ENCODE results near the gene SYNPR.

The SYNPR gene

GRCh38 chr3:63562323-63562722 is 284.2 kb downstream of the SYNPR start:
- FAIRE-seq = no peak

DNA sequence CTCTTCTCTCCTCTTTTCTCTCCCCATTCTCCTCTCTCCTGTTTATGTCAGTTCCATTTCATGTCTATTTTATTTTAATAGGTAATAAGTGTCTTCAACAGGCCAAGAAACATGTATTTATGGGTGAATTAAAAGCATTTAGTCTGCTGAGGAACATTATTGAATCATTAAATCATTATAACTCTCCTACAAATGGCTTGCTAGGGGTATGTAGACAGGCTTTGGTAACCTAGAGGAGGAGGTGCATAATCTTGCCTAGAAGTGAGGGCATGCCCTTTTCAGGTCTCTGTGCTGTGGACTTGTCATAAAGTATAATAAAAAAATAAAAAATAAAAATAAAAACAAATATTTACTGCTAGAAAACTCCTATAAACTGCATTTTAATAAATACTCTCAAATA is 285.5 kb downstream of the SYNPR start:
- FAIRE-seq = no peak

- no peak for FAIRE-seq
These were observed 287.1 kb downstream of the SYNPR start for GRCh38 chr3:63565220-63565619.

DNA sequence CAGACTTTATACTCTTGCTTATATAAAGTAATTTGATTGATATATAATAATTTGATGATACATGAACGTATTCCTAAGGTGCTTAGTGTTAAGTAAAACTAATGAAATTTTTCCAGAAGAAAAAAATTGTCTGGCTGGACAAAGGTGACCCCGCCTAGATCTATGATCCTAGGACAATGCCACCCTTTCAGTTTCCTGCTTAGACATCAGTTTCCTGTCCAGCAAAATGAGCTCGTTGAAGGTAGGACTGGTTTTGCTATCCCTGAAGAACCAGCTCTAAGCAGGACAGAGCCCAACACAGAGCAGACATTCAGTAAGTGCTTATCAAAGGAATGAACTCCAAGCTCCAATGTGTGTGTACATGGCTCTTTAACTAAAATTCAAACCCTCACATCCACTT is 293.6 kb downstream of the SYNPR start:
- FAIRE-seq = no peak

- no peak for FAIRE-seq
These were observed 298.7 kb downstream of the SYNPR start for GRCh38 chr3:63576846-63577245.

- FAIRE-seq = no peak
These were observed 300.8 kb downstream of the SYNPR start for GRCh38 chr3:63578858-63579257.

- FAIRE-seq = no peak
These were observed 302.0 kb downstream of the SYNPR start for GRCh38 chr3:63580151-63580550.

GRCh38 chr3:63582943-63583500 is 304.9 kb downstream of the SYNPR start:
- FAIRE-seq = no peak

GRCh38 chr3:63584681-63585080 is 306.6 kb downstream of the SYNPR start:
- FAIRE-seq = no peak

DNA sequence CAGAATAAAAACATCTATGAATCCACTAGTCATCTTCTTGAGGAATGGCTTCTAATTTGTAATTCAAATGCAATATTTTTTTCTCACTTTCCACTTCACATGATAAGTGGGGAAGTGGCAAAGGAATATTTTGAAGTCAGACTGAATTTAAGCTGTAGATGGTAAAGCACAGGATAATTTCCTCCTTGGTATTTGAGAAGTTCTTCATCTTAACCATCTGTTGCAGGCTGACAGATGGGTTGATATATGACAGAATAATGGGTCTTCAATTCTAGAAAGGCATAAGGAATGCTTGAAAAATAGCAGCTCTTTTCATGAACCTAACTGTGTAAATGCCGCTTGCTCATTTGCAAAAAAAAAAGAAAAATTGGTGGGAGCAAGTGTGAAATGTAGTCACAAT is 307.8 kb downstream of the SYNPR start:
- no peak for FAIRE-seq

GRCh38 chr3:63588895-63589294 is 310.8 kb downstream of the SYNPR start:
- FAIRE-seq = no peak

- FAIRE-seq = no peak
These were observed 315.7 kb downstream of the SYNPR start for GRCh38 chr3:63593779-63594178.

DNA sequence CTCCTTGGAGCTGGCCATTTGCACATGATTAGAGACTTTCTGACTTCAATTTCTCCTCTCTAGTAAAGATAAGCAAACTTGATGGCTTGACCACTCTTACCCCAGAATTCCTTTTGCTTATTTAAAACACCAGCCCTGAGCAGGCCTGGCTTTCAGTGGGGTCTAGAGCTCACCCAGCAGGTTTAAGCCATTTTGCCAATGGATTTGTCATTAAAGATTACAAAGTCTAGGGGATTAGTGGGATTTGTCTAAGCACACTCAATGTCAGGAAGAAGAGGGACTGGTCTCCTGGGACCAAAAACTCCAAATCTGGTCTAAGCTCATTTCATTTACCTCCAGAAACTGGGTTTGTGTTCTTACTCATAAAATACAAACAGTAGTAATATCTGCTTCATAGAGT is 317.1 kb downstream of the SYNPR start:
- no peak for FAIRE-seq

GRCh38 chr3:63597019-63597418 is 318.9 kb downstream of the SYNPR start:
- FAIRE-seq = no peak

DNA sequence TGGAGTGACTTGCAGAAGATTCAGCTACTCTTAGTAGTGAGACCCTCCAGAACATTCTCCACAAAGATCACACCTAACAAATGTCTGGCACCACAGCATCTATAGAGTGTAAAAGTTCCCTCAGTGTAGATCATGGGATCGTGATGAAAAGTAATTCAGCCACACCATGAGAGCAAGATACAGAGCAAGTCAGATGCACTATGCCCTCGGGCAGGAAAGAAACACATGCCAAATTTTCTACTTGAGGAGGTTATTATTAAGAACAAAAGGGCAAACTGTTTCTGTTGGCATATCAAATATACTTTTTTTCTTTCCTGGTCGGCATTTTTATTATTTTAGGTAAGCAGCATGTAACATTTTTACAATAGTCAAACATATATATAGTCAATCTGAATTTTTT is 329.6 kb downstream of the SYNPR start:
- FAIRE-seq = no peak

GRCh38 chr3:63609408-63609807 is 331.3 kb downstream of the SYNPR start:
- no peak for FAIRE-seq

GRCh38 chr3:63609834-63610233 is 331.7 kb downstream of the SYNPR start:
- FAIRE-seq = no peak

DNA sequence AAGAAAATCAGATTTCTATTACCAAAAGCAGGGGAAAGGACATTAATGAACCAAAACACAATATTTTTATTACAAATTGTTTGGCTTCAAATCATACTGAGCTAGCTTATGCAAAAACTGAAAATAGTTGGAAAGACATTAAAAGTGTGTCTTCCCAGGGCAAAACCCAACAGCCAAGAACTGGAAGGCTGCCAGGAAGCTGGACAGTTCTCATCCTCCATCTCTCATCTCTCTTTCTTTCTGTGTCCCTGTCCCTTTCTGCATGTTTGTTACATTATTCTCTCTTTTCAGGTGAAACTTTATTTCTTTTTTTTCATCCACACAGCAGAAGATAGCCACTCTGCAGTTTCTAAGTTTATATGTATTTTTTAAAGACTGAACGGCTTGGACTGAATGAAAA is 333.3 kb downstream of the SYNPR start:
- no peak for FAIRE-seq

- no peak for FAIRE-seq
These were observed 335.5 kb downstream of the SYNPR start for GRCh38 chr3:63613561-63613960.

DNA sequence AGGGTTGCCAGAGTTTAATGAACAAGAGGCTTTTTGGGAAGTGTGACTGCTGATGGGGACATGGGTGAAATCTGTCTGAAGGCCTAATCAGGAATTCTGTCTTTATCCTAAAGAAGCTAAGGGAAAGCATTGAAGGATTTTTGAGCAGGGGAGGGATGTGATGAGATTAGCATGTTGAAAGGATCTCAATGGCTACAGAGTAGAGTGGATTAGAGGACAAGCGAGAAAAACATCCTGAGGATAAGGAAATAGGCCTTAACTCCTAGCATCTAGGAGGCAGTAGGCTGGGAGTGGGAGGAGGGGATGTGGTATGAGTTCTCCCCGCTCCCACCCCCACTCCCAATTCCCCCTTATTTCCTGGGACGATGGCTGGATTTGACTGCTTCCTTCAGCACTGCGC is 339.3 kb downstream of the SYNPR start:
- FAIRE-seq = no peak

DNA sequence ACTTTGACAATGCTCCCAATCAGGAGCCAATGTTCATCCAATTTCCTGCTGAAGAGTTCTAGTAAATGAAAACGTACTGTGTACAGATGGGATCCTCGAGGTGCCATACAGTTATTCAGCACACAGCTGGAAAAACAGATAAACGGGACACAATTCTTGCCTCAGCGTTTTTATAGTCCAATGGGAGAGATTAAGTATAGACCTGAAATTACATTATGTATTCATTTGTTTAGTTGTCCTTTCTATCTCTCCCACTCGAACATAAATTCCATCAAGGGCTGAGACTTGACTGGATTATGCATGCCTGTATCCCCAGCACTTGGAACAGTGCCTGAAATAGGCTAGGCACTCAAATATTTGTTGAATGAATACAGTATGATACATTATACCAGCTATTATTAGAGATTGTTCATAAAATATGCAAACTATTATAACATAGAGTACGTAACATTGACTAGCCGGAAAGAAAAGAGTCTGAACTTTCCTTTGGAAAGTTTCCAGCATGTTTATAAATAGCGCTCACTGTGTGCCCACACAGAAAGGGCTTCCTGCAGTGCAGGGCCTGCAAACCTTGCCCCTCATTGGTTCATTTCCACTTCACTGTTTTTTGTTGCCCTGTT is 346.9 kb downstream of the SYNPR start:
- FAIRE-seq = no peak

DNA sequence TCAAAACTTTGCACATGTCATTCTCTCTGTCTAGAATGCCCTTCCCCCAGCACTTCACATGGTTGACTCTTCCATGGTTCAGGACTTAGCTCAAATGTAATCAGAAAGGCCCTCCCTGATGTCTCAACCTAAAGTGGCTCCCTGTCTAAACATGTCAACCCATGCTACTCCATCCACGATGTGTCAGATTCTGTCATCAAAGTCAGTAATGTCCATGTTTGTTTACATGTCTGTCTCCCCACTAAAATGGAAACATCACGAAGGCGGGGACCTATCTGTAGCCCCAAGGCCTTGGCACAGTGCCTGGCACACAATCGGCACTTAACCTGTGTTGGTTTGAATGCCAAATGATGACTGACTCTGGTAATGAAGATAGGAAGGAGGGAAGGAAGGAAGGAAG is 353.6 kb downstream of the SYNPR start:
- no peak for FAIRE-seq

- FAIRE-seq = no peak
These were observed 357.1 kb downstream of the SYNPR start for GRCh38 chr3:63635186-63635585.

GRCh38 chr3:63639806-63640205 is 361.7 kb downstream of the SYNPR start:
- FAIRE-seq = no peak

- FAIRE-seq = no peak
These were observed 364.4 kb downstream of the SYNPR start for GRCh38 chr3:63642488-63642887.
